Measurements from ENCODE around the gene KRCC1.
"Not testable (repeated sequence)": the region's sequence is repeated elsewhere in the genome, so short reads cannot be mapped to it uniquely, and the experiment has no call there.

The KRCC1 gene

GRCh38 chr2:88018077-88018805 is 37.3 kb downstream of the KRCC1 start:
- not testable (repeated sequence) for H3K36me3 ChIP-seq (ENCODE audit: control insufficient read depth, insufficient read depth, low read length); H3K9me3 ChIP-seq (ENCODE audit: control insufficient read depth, insufficient read depth, low read length); H3K4me3 ChIP-seq (ENCODE audit: low read depth, low read length); H3K27me3 ChIP-seq (ENCODE audit: control insufficient read depth, insufficient read depth, low read length); H3K9ac ChIP-seq (ENCODE audit: low read depth, low read length); H3K27ac ChIP-seq (ENCODE audit: low read depth, low read length)
- H3K4me1 ChIP-seq (ENCODE audit: control insufficient read depth, insufficient read depth, low read length): peaks cover 16% of the 10 kb centered on the region

GRCh38 chr2:88017780-88018038 is 37.9 kb downstream of the KRCC1 start:
- H3K4me1 ChIP-seq (ENCODE audit: control insufficient read depth, insufficient read depth, low read length): peaks cover 16% of the 10 kb centered on the region
- H3K36me3 ChIP-seq (ENCODE audit: control insufficient read depth, insufficient read depth, low read length); H3K27ac ChIP-seq (ENCODE audit: low read depth, low read length); H3K9me3 ChIP-seq (ENCODE audit: control insufficient read depth, insufficient read depth, low read length); H3K9ac ChIP-seq (ENCODE audit: low read depth, low read length); H3K27me3 ChIP-seq (ENCODE audit: control insufficient read depth, insufficient read depth, low read length): not testable (repeated sequence)
- peak overlapping the region; percentile 84 for H3K4me3 ChIP-seq (ENCODE audit: low read depth, low read length)

- no peaks in the 10 kb centered on the region for H3K27me3 ChIP-seq (ENCODE audit: control insufficient read depth, insufficient read depth, low read length)
- H3K4me1 ChIP-seq (ENCODE audit: control insufficient read depth, insufficient read depth, low read length): peaks cover 16% of the 10 kb centered on the region
- peak overlapping the region; percentile 94 for H3K9ac ChIP-seq (ENCODE audit: low read depth, low read length)
- peak overlapping the region; percentile 84 for H3K4me3 ChIP-seq (ENCODE audit: low read depth, low read length)
- H3K9me3 ChIP-seq (ENCODE audit: control insufficient read depth, insufficient read depth, low read length): no peaks in the 10 kb centered on the region; the same call in 1 of the 2 replicates
- peak overlapping the region; percentile 94 for H3K27ac ChIP-seq (ENCODE audit: low read depth, low read length)
- no peaks in the 10 kb centered on the region for H3K36me3 ChIP-seq (ENCODE audit: control insufficient read depth, insufficient read depth, low read length)
Measured at GRCh38 chr2:88016960-88017779, 38.4 kb downstream of the KRCC1 start.

GRCh38 chr2:88016086-88016959 is 39.3 kb downstream of the KRCC1 start, which contains the start of gene RNU2-63P:
TSS of gene RNU2-63P (minus strand) at chr2:88016547.
- Histone ChIP-seq H3K27ac (ENCODE audit: low read depth, low read length) (peak within 1 kb of the TSS; percentile 94), H3K4me3 (ENCODE audit: low read depth, low read length) (peak within 1 kb of the TSS; percentile 84), H3K36me3 (ENCODE audit: control insufficient read depth, insufficient read depth, low read length) (no peaks in the 10 kb centered on the region)

GRCh38 chr2:88011011-88011410 is 44.6 kb downstream of the KRCC1 start:
- H3K36me3 ChIP-seq (ENCODE audit: control insufficient read depth, insufficient read depth, low read length): no peaks in the 10 kb centered on the region
- H3K27ac ChIP-seq (ENCODE audit: low read depth, low read length): no peak overlapping the region
- no peaks in the 10 kb centered on the region for H3K27me3 ChIP-seq (ENCODE audit: control insufficient read depth, insufficient read depth, low read length)
- no peak overlapping the region for H3K4me3 ChIP-seq (ENCODE audit: low read depth, low read length)
- H3K9ac ChIP-seq (ENCODE audit: low read depth, low read length): no peak overlapping the region
- 0 out of 2 replicates have a peak, but pooled peaks cover 5% of the 10 kb centered on the region for H3K4me1 ChIP-seq (ENCODE audit: control insufficient read depth, insufficient read depth, low read length)
- H3K9me3 ChIP-seq (ENCODE audit: control insufficient read depth, insufficient read depth, low read length): no peaks in the 10 kb centered on the region

More at GRCh38 chr2:88016086-88016959, 39.3 kb downstream of the KRCC1 start, which contains the start of gene RNU2-63P:
- no peaks in the 10 kb centered on the region; the same call in 1 of the 2 replicates for H3K9me3 ChIP-seq (ENCODE audit: control insufficient read depth, insufficient read depth, low read length)
- H3K27me3 ChIP-seq (ENCODE audit: control insufficient read depth, insufficient read depth, low read length): no peaks in the 10 kb centered on the region
- peak within 1 kb of the TSS; percentile 94 for H3K9ac ChIP-seq (ENCODE audit: low read depth, low read length)
- H3K4me1 ChIP-seq (ENCODE audit: control insufficient read depth, insufficient read depth, low read length): peaks cover 16% of the 10 kb centered on the region

GRCh38 chr2:88010136-88010535 is 45.4 kb downstream of the KRCC1 start:
- no peaks in the 10 kb centered on the region for H3K9me3 ChIP-seq (ENCODE audit: control insufficient read depth, insufficient read depth, low read length)
- no peaks in the 10 kb centered on the region for H3K27me3 ChIP-seq (ENCODE audit: control insufficient read depth, insufficient read depth, low read length)
- 0 out of 2 replicates have a peak, but pooled peaks cover 5% of the 10 kb centered on the region for H3K4me1 ChIP-seq (ENCODE audit: control insufficient read depth, insufficient read depth, low read length)
- H3K27ac ChIP-seq (ENCODE audit: low read depth, low read length): no peak overlapping the region
- no peaks in the 10 kb centered on the region for H3K36me3 ChIP-seq (ENCODE audit: control insufficient read depth, insufficient read depth, low read length)
- H3K9ac ChIP-seq (ENCODE audit: low read depth, low read length): no peak overlapping the region
- H3K4me3 ChIP-seq (ENCODE audit: low read depth, low read length): no peak overlapping the region

GRCh38 chr2:88006912-88007439 is 48.6 kb downstream of the KRCC1 start:
- H3K4me3 ChIP-seq (ENCODE audit: low read depth, low read length): no peak overlapping the region
- peaks cover 15% of the 10 kb centered on the region for H3K4me1 ChIP-seq (ENCODE audit: control insufficient read depth, insufficient read depth, low read length)

GRCh38 chr2:88005776-88006175 is 49.8 kb downstream of the KRCC1 start:
- no peaks in the 10 kb centered on the region for H3K9me3 ChIP-seq (ENCODE audit: control insufficient read depth, insufficient read depth, low read length)
- no peak overlapping the region for H3K4me3 ChIP-seq (ENCODE audit: low read depth, low read length)
- H3K36me3 ChIP-seq (ENCODE audit: control insufficient read depth, insufficient read depth, low read length): no peaks in the 10 kb centered on the region
- H3K27me3 ChIP-seq (ENCODE audit: control insufficient read depth, insufficient read depth, low read length): no peaks in the 10 kb centered on the region
- H3K27ac ChIP-seq (ENCODE audit: low read depth, low read length): no peak overlapping the region
- H3K9ac ChIP-seq (ENCODE audit: low read depth, low read length): no peak overlapping the region
- H3K4me1 ChIP-seq (ENCODE audit: control insufficient read depth, insufficient read depth, low read length): peaks cover 15% of the 10 kb centered on the region

More at GRCh38 chr2:88006912-88007439, 48.6 kb downstream of the KRCC1 start:
- H3K27me3 ChIP-seq (ENCODE audit: control insufficient read depth, insufficient read depth, low read length): no peaks in the 10 kb centered on the region
- H3K36me3 ChIP-seq (ENCODE audit: control insufficient read depth, insufficient read depth, low read length): no peaks in the 10 kb centered on the region
- no peak overlapping the region for H3K27ac ChIP-seq (ENCODE audit: low read depth, low read length)
- no peak overlapping the region for H3K9ac ChIP-seq (ENCODE audit: low read depth, low read length)
- H3K9me3 ChIP-seq (ENCODE audit: control insufficient read depth, insufficient read depth, low read length): no peaks in the 10 kb centered on the region

- Histone ChIP-seq H3K4me3 (ENCODE audit: low read depth, low read length) (no peak overlapping the region), H3K4me1 (ENCODE audit: control insufficient read depth, insufficient read depth, low read length) (peaks cover 15% of the 10 kb centered on the region)
Measured at GRCh38 chr2:88003074-88003755, 52.4 kb downstream of the KRCC1 start.

GRCh38 chr2:88002359-88002707 is 53.2 kb downstream of the KRCC1 start:
- Histone ChIP-seq H3K9ac (ENCODE audit: low read depth, low read length) (no peak overlapping the region), H3K9me3 (ENCODE audit: control insufficient read depth, insufficient read depth, low read length) (no peaks in the 10 kb centered on the region), H3K27ac (ENCODE audit: low read depth, low read length) (no peak overlapping the region), H3K27me3 (ENCODE audit: control insufficient read depth, insufficient read depth, low read length) (no peaks in the 10 kb centered on the region), H3K4me3 (ENCODE audit: low read depth, low read length) (no peak overlapping the region), H3K36me3 (ENCODE audit: control insufficient read depth, insufficient read depth, low read length) (no peaks in the 10 kb centered on the region), H3K4me1 (ENCODE audit: control insufficient read depth, insufficient read depth, low read length) (peaks cover 12% of the 10 kb centered on the region)

More at GRCh38 chr2:88003074-88003755, 52.4 kb downstream of the KRCC1 start:
- Histone ChIP-seq H3K9ac (ENCODE audit: low read depth, low read length) (no peak overlapping the region), H3K27ac (ENCODE audit: low read depth, low read length) (no peak overlapping the region), H3K9me3 (ENCODE audit: control insufficient read depth, insufficient read depth, low read length) (no peaks in the 10 kb centered on the region), H3K36me3 (ENCODE audit: control insufficient read depth, insufficient read depth, low read length) (no peaks in the 10 kb centered on the region), H3K27me3 (ENCODE audit: control insufficient read depth, insufficient read depth, low read length) (no peaks in the 10 kb centered on the region)
